ENCODE results near the gene TRIM66. TPM values are rescaled to one million over a fixed set of nuclear protein-coding genes. Genes with fewer than 3 reads are reported as not detected.

TRIM66 gene
- total RNA-seq, 1 donor from 2014 or later, result 7.3 TPM

- no peaks in the 10 kb centered on the region for H3K9me3 ChIP-seq (ENCODE audit: insufficient read depth, low read depth, low read length)
- peaks cover 48% of the 10 kb centered on the region for H4K20me1 ChIP-seq (ENCODE audit: insufficient read depth, low read length)
- H3K4me2 ChIP-seq (ENCODE audit: low read length), result peak overlapping the region; percentile 92
- H3K4me3 ChIP-seq (ENCODE audit: insufficient read depth, low read depth, low read length), result peak overlapping the region; percentile 97
- no peaks in the 10 kb centered on the region for H3K27me3 Mint-ChIP-seq (ENCODE audit: low read depth, unreplicated experiment)
- FAIRE-seq, result no peak
- H2AFZ ChIP-seq (ENCODE audit: low read depth, low read length), result no peak overlapping the region
- H3K4me1 Mint-ChIP-seq (ENCODE audit: low read depth, unreplicated experiment), result peaks cover 43% of the 10 kb centered on the region
- H3K79me2 ChIP-seq (ENCODE audit: insufficient read depth, low read length), result peaks cover 48% of the 10 kb centered on the region
- H3K9ac ChIP-seq (ENCODE audit: low read length), result peak overlapping the region; percentile 99
- peak overlapping the region; percentile 99 for H3K4me3 Mint-ChIP-seq (ENCODE audit: unreplicated experiment)
- H3K36me3 ChIP-seq (ENCODE audit: insufficient read depth, low read length), result peaks cover 30% of the 10 kb centered on the region
- TF ChIP-seq, protein P1, sequence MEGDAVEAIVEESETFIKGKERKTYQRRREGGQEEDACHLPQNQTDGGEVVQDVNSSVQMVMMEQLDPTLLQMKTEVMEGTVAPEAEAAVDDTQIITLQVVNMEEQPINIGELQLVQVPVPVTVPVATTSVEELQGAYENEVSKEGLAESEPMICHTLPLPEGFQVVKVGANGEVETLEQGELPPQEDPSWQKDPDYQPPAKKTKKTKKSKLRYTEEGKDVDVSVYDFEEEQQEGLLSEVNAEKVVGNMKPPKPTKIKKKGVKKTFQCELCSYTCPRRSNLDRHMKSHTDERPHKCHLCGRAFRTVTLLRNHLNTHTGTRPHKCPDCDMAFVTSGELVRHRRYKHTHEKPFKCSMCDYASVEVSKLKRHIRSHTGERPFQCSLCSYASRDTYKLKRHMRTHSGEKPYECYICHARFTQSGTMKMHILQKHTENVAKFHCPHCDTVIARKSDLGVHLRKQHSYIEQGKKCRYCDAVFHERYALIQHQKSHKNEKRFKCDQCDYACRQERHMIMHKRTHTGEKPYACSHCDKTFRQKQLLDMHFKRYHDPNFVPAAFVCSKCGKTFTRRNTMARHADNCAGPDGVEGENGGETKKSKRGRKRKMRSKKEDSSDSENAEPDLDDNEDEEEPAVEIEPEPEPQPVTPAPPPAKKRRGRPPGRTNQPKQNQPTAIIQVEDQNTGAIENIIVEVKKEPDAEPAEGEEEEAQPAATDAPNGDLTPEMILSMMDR (IDR thresholded peaks at IDR 0.05; ENCODE audit: insufficient read depth, low read depth, low read length), result no peak
- no peak for TF ChIP-seq EZH2 (IDR thresholded peaks at IDR 0.05; ENCODE audit: insufficient read depth, low read length)
- no peak for DNase-seq (ENCODE audit: low read depth)
- peaks cover 27% of the 10 kb centered on the region for H3K36me3 Mint-ChIP-seq (ENCODE audit: low read depth, unreplicated experiment)
- H3K27ac Mint-ChIP-seq (ENCODE audit: unreplicated experiment), result peak overlapping the region; percentile 36
- no peaks in the 10 kb centered on the region for H3K27me3 ChIP-seq (ENCODE audit: insufficient read depth, low read length)
- peaks cover 56% of the 10 kb centered on the region for H3K4me1 ChIP-seq (ENCODE audit: insufficient read depth, low read length)
- no peaks in the 10 kb centered on the region for H3K9me3 Mint-ChIP-seq (ENCODE audit: unreplicated experiment)
- no peak overlapping the region for H3K27ac ChIP-seq (ENCODE audit: low read depth, low read length)
These were observed 2.8 kb upstream of the TRIM66 start for GRCh38 chr11:8685306-8685705.

DNA sequence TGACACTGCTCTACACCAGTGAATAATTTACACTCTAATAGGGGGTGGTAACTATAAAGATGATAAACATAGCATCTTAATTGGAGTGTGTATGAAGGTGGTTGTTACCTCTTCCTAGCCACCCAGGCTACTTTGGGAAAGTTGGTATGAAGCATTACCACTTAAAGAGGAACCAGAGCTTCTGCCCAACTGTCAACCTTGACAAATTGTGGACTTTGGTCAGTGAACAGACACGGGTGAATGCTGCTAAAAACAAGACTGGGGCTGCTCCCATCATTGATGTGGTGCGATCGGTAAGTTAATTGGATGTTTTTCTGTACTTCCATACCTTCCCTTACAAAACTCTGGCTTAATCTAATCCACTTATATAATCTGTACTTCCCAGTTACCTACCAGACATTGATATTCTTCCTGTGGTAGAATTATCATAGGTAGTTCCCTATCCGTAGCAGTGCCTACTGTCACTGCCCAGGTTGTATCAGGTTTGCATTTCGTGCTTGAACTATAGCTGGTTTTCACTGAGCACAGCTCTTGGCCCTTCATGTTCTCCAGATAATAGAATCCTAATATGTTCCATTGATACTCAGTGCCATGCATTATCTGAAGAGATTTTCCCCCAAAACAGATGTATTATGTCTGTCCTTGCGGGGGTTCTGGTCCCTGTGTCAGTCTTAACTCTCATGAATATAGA is 2.3 kb upstream of the TRIM66 start:
- Mint-ChIP-seq H3K36me3 (ENCODE audit: low read depth, unreplicated experiment) (peaks cover 24% of the 10 kb centered on the region), H3K27me3 (ENCODE audit: low read depth, unreplicated experiment) (no peaks in the 10 kb centered on the region), H3K4me1 (ENCODE audit: low read depth, unreplicated experiment) (peaks cover 38% of the 10 kb centered on the region), H3K4me3 (ENCODE audit: unreplicated experiment) (peak overlapping the region; percentile 99), H3K27ac (ENCODE audit: unreplicated experiment) (peak overlapping the region; percentile 63), H3K9me3 (ENCODE audit: unreplicated experiment) (no peaks in the 10 kb centered on the region)
- Histone ChIP-seq H3K27ac (ENCODE audit: low read depth, low read length) (peak overlapping the region; percentile 7), H3K79me2 (ENCODE audit: insufficient read depth, low read length) (peaks cover 48% of the 10 kb centered on the region), H3K9me3 (ENCODE audit: insufficient read depth, low read depth, low read length) (no peaks in the 10 kb centered on the region), H3K27me3 (ENCODE audit: insufficient read depth, low read length) (no peaks in the 10 kb centered on the region), H3K4me2 (ENCODE audit: low read length) (peak overlapping the region; percentile 92), H4K20me1 (ENCODE audit: insufficient read depth, low read length) (peaks cover 48% of the 10 kb centered on the region), H2AFZ (ENCODE audit: low read depth, low read length) (no peak overlapping the region), H3K4me3 (ENCODE audit: insufficient read depth, low read depth, low read length) (peak overlapping the region; percentile 97), H3K36me3 (ENCODE audit: insufficient read depth, low read length) (peaks cover 30% of the 10 kb centered on the region), H3K9ac (ENCODE audit: low read length) (peak overlapping the region; percentile 99), H3K4me1 (ENCODE audit: insufficient read depth, low read length) (peaks cover 53% of the 10 kb centered on the region)
- DNase-seq (ENCODE audit: low read depth), result no peak
- no peak for FAIRE-seq
- TF ChIP-seq, protein P1 (IDR thresholded peaks at IDR 0.05; ENCODE audit: insufficient read depth, low read depth, low read length), result no peak
- TF ChIP-seq EZH2 (IDR thresholded peaks at IDR 0.05; ENCODE audit: insufficient read depth, low read length), result no peak

All from astrocyte (in vitro differentiated cells and primary cell).